H1 (cell line): ENCODE results near the gene APOA4. TPM values are rescaled to one million over a fixed set of nuclear protein-coding genes. Genes with fewer than 3 reads are reported as not detected.

Source experiments
- CTCF ChIA-PET: fragments of 300-600 bp; sonication (Branson Sonifier 250); formaldehyde crosslinking; loops from one replicate; lab custom pipeline; 2021; ENCODE audit not compliant: partially characterized antibody; lab: Charles Lee
- POLR2A ChIA-PET: fragments of 300-600 bp; sonication (Branson Sonifier 250); formaldehyde crosslinking; loops from one replicate; lab custom pipeline; 2021; ENCODE audit warnings: inconsistent platforms; ENCODE audit not compliant: partially characterized antibody; lab: Charles Lee
- DNase-seq, 2 experiments: peaks; one replicate each; pipeline versions ENCODE4 v3.0.0 to v3.0.0-alpha.2; 2010 to 2022; ENCODE audit warnings: low spot score in 2 of 2, low read depth in 1 of 2, mixed read lengths in 1 of 2
- FAIRE-seq: peaks from 2 replicates; lab custom pipeline; 2011; peaks lifted over from hg19 to GRCh38; lab: Jason Lieb, UNC
- H2AFZ ChIP-seq: 2 replicates; pipeline ENCODE4 v1.8.1; 2012; ENCODE audit warnings: low read length, inconsistent platforms
- H2AK5ac ChIP-seq: 2 replicates; pipeline ENCODE4 v1.6.1; 2013; ENCODE audit warnings: low read depth, low read length
- H2BK120ac ChIP-seq: replicated peaks from 2 replicates; pipeline ENCODE3; 2013; ENCODE audit warnings: low read depth, low read length, inconsistent platforms
- H2BK12ac ChIP-seq: 2 replicates; pipeline ENCODE4 v1.6.1; 2013; ENCODE audit warnings: low read depth, low read length
- H2BK15ac ChIP-seq: 2 replicates; pipeline ENCODE4 v1.6.1; 2013; ENCODE audit warnings: low read length
- H2BK20ac ChIP-seq: 2 replicates; pipeline ENCODE4 v1.6.1; 2013; ENCODE audit warnings: low read length
- H2BK5ac ChIP-seq: 2 replicates; pipeline ENCODE4 v1.6.1; 2013; ENCODE audit warnings: low read depth, low read length
- H3K14ac ChIP-seq: 2 replicates; pipeline ENCODE4 v1.6.1; 2013; ENCODE audit warnings: inconsistent platforms; ENCODE audit not compliant: insufficient read length
- H3K18ac ChIP-seq: 2 replicates; pipeline ENCODE4 v1.6.1; 2013; ENCODE audit warnings: low read length; ENCODE audit errors: extremely low read depth
- H3K23ac ChIP-seq: 2 replicates; pipeline ENCODE4 v1.6.1; 2013; ENCODE audit warnings: inconsistent platforms; ENCODE audit not compliant: insufficient read length
- H3K23me2 ChIP-seq: 2 replicates; pipeline ENCODE4 v1.6.1; 2013; ENCODE audit warnings: low read depth, low read length
- H3K27ac ChIP-seq: 2 replicates; pipeline ENCODE4 v1.6.1; 2011; ENCODE audit warnings: low read depth, low read length, inconsistent platforms
- H3K27me3 ChIP-seq, 4 experiments: replicated peaks in 1 of 4; 1 replicate in 1 of 4; 2 replicates in 3 of 4; pipeline versions ENCODE4 v1.6.1 to v1.8.1; 2011 to 2013; ENCODE audit warnings: low read length in 3 of 4, mild to moderate bottlenecking in 3 of 4, inconsistent platforms in 2 of 4, mixed read lengths in 2 of 4, moderate library complexity in 1 of 4; ENCODE audit not compliant: control insufficient read depth in 3 of 4, insufficient read depth in 3 of 4; ENCODE audit errors: extremely low read depth in 1 of 4
- H3K36me3 ChIP-seq, 4 experiments: 2 replicates each; pipeline versions ENCODE4 v1.6.1 to v1.8.1; 2011 to 2013; ENCODE audit warnings: mild to moderate bottlenecking in 4 of 4, low read length in 3 of 4, moderate library complexity in 2 of 4, control low read depth in 1 of 4, inconsistent platforms in 1 of 4; ENCODE audit not compliant: insufficient read depth in 4 of 4, control insufficient read depth in 2 of 4
- H3K4ac ChIP-seq: replicated peaks from 2 replicates; pipeline ENCODE3; 2013; ENCODE audit warnings: low read length, low read depth, mixed read lengths, inconsistent platforms; ENCODE audit not compliant: insufficient read length
- H3K4me1 ChIP-seq, 4 experiments: replicated peaks in 1 of 4; 1 replicate in 1 of 4; 2 replicates in 3 of 4; pipeline versions ENCODE4 v1.6.1 to v1.8.1; 2011 to 2013; ENCODE audit warnings: low read length in 3 of 4, inconsistent platforms in 2 of 4, mixed read lengths in 1 of 4; ENCODE audit not compliant: insufficient read depth in 4 of 4, control insufficient read depth in 3 of 4
- H3K4me2 ChIP-seq, 2 experiments: 2 replicates each; pipeline versions ENCODE4 v1.6.1 to v1.8.1; 2011 to 2013; ENCODE audit warnings: low read depth in 2 of 2, low read length in 2 of 2, control low read depth in 1 of 2, inconsistent platforms in 1 of 2, mild to moderate bottlenecking in 1 of 2; ENCODE audit not compliant: insufficient read depth in 1 of 2
- H3K4me3 ChIP-seq, 4 experiments: fragments of 200-600, 300-600 bp in 1 of 4; sonication (generic), shearing (Covaris generic), sonication (Bioruptor Twin) in 1 of 4; 2 replicates each; pipeline versions ENCODE4 v1.5.1 to v1.8.1; 2011 to 2016; ENCODE audit warnings: low read length in 4 of 4, low read depth in 3 of 4, control low read depth in 2 of 4, inconsistent platforms in 2 of 4, mild to moderate bottlenecking in 2 of 4, mixed read lengths in 1 of 4, moderate library complexity in 1 of 4; ENCODE audit not compliant: insufficient read depth in 2 of 4; ENCODE audit errors: extremely low read depth in 1 of 4
- H3K56ac ChIP-seq: replicated peaks from 2 replicates; pipeline ENCODE3; 2013; ENCODE audit warnings: low read depth, mild to moderate bottlenecking, mixed read lengths, low read length, inconsistent platforms; ENCODE audit not compliant: insufficient read length
- H3K79me1 ChIP-seq: 2 replicates; pipeline ENCODE4 v1.6.1; 2013; ENCODE audit warnings: low read depth, low read length, control low read depth
- H3K79me2 ChIP-seq, 2 experiments: 2 replicates each; pipeline versions ENCODE4 v1.6.1 to v1.8.1; 2012 to 2013; ENCODE audit warnings: low read length in 2 of 2, mild to moderate bottlenecking in 2 of 2, inconsistent platforms in 1 of 2; ENCODE audit not compliant: insufficient read depth in 2 of 2, control insufficient read depth in 1 of 2
- H3K9ac ChIP-seq, 4 experiments: replicated peaks in 1 of 4; 1 replicate in 1 of 4; 2 replicates in 3 of 4; pipeline versions ENCODE4 v1.6.1 to v1.8.1; 2011 to 2013; ENCODE audit warnings: low read depth in 3 of 4, low read length in 3 of 4, control low read depth in 2 of 4, mild to moderate bottlenecking in 2 of 4, moderate library complexity in 2 of 4, inconsistent platforms in 1 of 4; ENCODE audit errors: extremely low read depth in 1 of 4
- H3K9me3 ChIP-seq, 2 experiments: 2 replicates each; pipeline versions ENCODE4 v1.6.1 to v1.8.1; 2012 to 2013; ENCODE audit warnings: mild to moderate bottlenecking in 2 of 2, moderate library complexity in 2 of 2, control low read depth in 1 of 2, inconsistent platforms in 1 of 2, low read depth in 1 of 2, low read length in 1 of 2, mixed read lengths in 1 of 2; ENCODE audit not compliant: insufficient read depth in 2 of 2
- H4K20me1 ChIP-seq, 2 experiments: replicated peaks in 1 of 2; 2 replicates each; pipeline versions ENCODE3 to v1.8.1; 2011 to 2013; ENCODE audit warnings: inconsistent platforms in 2 of 2, low read length in 2 of 2, mild to moderate bottlenecking in 1 of 2; ENCODE audit not compliant: insufficient read depth in 2 of 2, control insufficient read depth in 1 of 2
- H4K5ac ChIP-seq: 2 replicates; pipeline ENCODE4 v1.6.1; 2013; ENCODE audit warnings: low read length, low read depth, mixed read lengths, inconsistent platforms; ENCODE audit not compliant: insufficient read length
- H4K8ac ChIP-seq: 2 replicates; pipeline ENCODE4 v1.8.0; 2013; ENCODE audit warnings: mild to moderate bottlenecking, moderate library complexity, low read length, inconsistent platforms; ENCODE audit not compliant: insufficient read depth; ENCODE audit errors: extremely low read depth
- H4K91ac ChIP-seq: replicated peaks from 2 replicates; pipeline ENCODE3; 2013; ENCODE audit warnings: low read length, mixed read lengths, inconsistent platforms; ENCODE audit not compliant: insufficient read length
- ASH2L ChIP-seq: fragments of 200-600, 300-600 bp; sonication (generic); IDR thresholded peaks from one replicate; pipeline ENCODE4 v1.7.1; 2017; ENCODE audit warnings: low read length
- FOSL1 ChIP-seq: IDR thresholded peaks from 2 replicates; pipeline ENCODE4 v1.6.1; 2011; ENCODE audit warnings: mild to moderate bottlenecking, low read depth, low read length, moderate library complexity; ENCODE audit not compliant: insufficient read depth
- GABPA ChIP-seq: IDR thresholded peaks from 2 replicates; pipeline ENCODE4 v1.6.1; 2011; ENCODE audit warnings: mild to moderate bottlenecking, low read length, moderate library complexity, borderline replicate concordance; ENCODE audit not compliant: insufficient read depth
- JUND ChIP-seq: IDR thresholded peaks from 2 replicates; pipeline ENCODE4 v1.6.1; 2011; ENCODE audit warnings: mild to moderate bottlenecking, improper control_type of control experiment, low read length
- RAD21 ChIP-seq, 2 experiments: IDR thresholded peaks in 1 of 2; conservative IDR thresholded peaks in 1 of 2; 2 replicates each; pipeline ENCODE4 v1.6.1; 2011; ENCODE audit warnings: low read depth in 2 of 2, low read length in 2 of 2, improper control_type of control experiment in 1 of 2, inconsistent platforms in 1 of 2, mild to moderate bottlenecking in 1 of 2, moderate library complexity in 1 of 2
- SRF ChIP-seq: IDR thresholded peaks from 2 replicates; pipeline ENCODE4 v1.6.1; 2011; ENCODE audit warnings: mild to moderate bottlenecking, low read depth, low read length, moderate library complexity
- TAF7 ChIP-seq: optimal IDR thresholded peaks from 2 replicates; pipeline ENCODE3; 2011; ENCODE audit warnings: low read depth, mild to moderate bottlenecking, inconsistent platforms, low read length, moderate library complexity, borderline replicate concordance
- WGBS, 2 experiments: shearing (Covaris generic) in 1 of 2; methylation state at CpG; one replicate each; pipeline versions ENCODE4 v1.1.6 to v1.1.7; 2013 to 2015; ENCODE audit warnings: low lambda C conversion rate in 2 of 2, mixed read lengths in 2 of 2, inconsistent platforms in 1 of 2, low coverage in 1 of 2, missing lambda C conversion rate in 1 of 2; ENCODE audit not compliant: insufficient replicate concordance in 2 of 2, insufficient coverage in 1 of 2, insufficient read length in 1 of 2; ENCODE audit errors: extremely low coverage in 1 of 2, missing lambda C conversion rate in 1 of 2; 5-methylcytosine and 5-hydroxymethylcytosine counted together
- polyA plus RNA-seq, 7 experiments: library from polyadenylated mRNA; depleted of rRNA in 3 of 7; stranded (reverse) in 5 of 7; unstranded in 2 of 7; fragments of >200 nt in 5 of 7; fragments of 200-250 nt in 2 of 7; gene quantifications; 1 replicate in 5 of 7; 2 replicates in 1 of 7; 4 replicates in 1 of 7; pipeline versions ENCODE4 v1.2.1 to v1.2.3, GENCODE V29; 2011 to 2013; ENCODE audit warnings: missing spikeins in 2 of 7, mixed read lengths in 2 of 7
- total RNA-seq: library from RNA; stranded (reverse); fragmentation: NEBNext Ultra II Directional; extraction: Animal tissue kit (Norgen Biotek cat#: 25700); gene quantifications from 2 replicates; pipeline ENCODE4 v1.2.1, GENCODE V29; 2021

The APOA4 gene
- total and polyA plus RNA-seq, 2 of the 8 experiments (the other 6 are each of a cell fraction or from before 2014, with no cell fraction given): not detected

GRCh38 chr11:116857936-116858335 is 34.8 kb upstream of the APOA4 start:
- no peak overlapping the region for H2BK15ac ChIP-seq
- POLR2A ChIA-PET: no interaction called here
- H2BK20ac ChIP-seq: no peak overlapping the region
- no peak overlapping the region for H2BK120ac ChIP-seq
- TF ChIP-seq TAF7 (no peak), SRF (no peak), FOSL1 (no peak), RAD21 (IDR thresholded peaks at IDR 0.05 in 1 of 2, conservative IDR thresholded peaks at IDR 0.05 in 1 of 2; ENCODE audit: low read depth in 2 of 2, low read length in 2 of 2) (no peak), ASH2L (no peak), GABPA (no peak), JUND (no peak)
- no peaks in the 10 kb centered on the region for H3K9me3 ChIP-seq
- no peaks in the 10 kb centered on the region for H3K79me2 ChIP-seq
- H3K4me3 ChIP-seq: no peak overlapping the region
- H3K4me2 ChIP-seq: no peak overlapping the region
- CTCF ChIA-PET: interaction anchor here (0.6 to 1.6 kb wide), 2 partner anchors 17 to 42 kb away, joined by 3 to 5 read pairs; no protein-coding TSS in a partner anchor
- no peak overlapping the region for H4K8ac ChIP-seq
- no peak overlapping the region for H3K23ac ChIP-seq
- no peak overlapping the region for H3K18ac ChIP-seq
- 87% methylated on average over 7 of the region's 7 CpGs; no CpG with 5 or more reads in 1 of the 2 experiments for WGBS, 2 experiments
- H2AK5ac ChIP-seq: no peak overlapping the region
- H3K36me3 ChIP-seq: peaks cover 4 to 36% (median 29%) of the 10 kb centered on the region in 4 experiments; a peak in 7 of 8 replicates
- no peak overlapping the region for H3K56ac ChIP-seq
- no peak for FAIRE-seq
- H2BK5ac ChIP-seq: no peak overlapping the region
- peaks cover 3 to 5% of the 10 kb centered on the region in 2 experiments for H4K20me1 ChIP-seq
- H3K27ac ChIP-seq: no peak overlapping the region
- H3K4ac ChIP-seq: no peak overlapping the region
- no peak overlapping the region for H2AFZ ChIP-seq
- no peak overlapping the region for H3K14ac ChIP-seq
- H3K79me1 ChIP-seq: no peaks in the 10 kb centered on the region
- no peak overlapping the region for H3K9ac ChIP-seq
- H3K4me1 ChIP-seq: no peaks in the 10 kb centered on the region
- no peak overlapping the region for H4K5ac ChIP-seq
- H2BK12ac ChIP-seq: no peak overlapping the region
- H3K27me3 ChIP-seq: no peaks in the 10 kb centered on the region
- no peak for DNase-seq
- H4K91ac ChIP-seq: no peak overlapping the region
- H3K23me2 ChIP-seq: no peaks in the 10 kb centered on the region
